Activated naive CD4-positive, alpha-beta T cell treated with anti-CD3 and anti-CD28 coated beads, Interleukin-2, amount 10 ng/mL, durations not matched to agents 7 days and 5 days (primary cell): ENCODE measurements around the gene HMCN1.

Experiments
- CTCF ChIA-PET: fragments of 350-600 bp; sonication (Branson Sonifier 250); formaldehyde crosslinking; loops from one replicate; lab custom pipeline; 2021; ENCODE audit warnings: antibody characterized with exemption; lab: Charles Lee
- DNase-seq: peaks from one replicate; pipeline ENCODE4 v3.0.0-alpha.2; 2020
- H3K27ac Mint-ChIP-seq: one replicate; pipeline ENCODE4 v1.8.0; 2021; ENCODE audit warnings: mild to moderate bottlenecking, moderate library complexity, mixed read lengths
- H3K27me3 Mint-ChIP-seq: one replicate; pipeline ENCODE4 v1.8.0; 2021; ENCODE audit warnings: mild to moderate bottlenecking, mixed read lengths
- H3K36me3 Mint-ChIP-seq: one replicate; pipeline ENCODE4 v1.8.0; 2021; ENCODE audit warnings: mixed read lengths
- H3K4me1 Mint-ChIP-seq: one replicate; pipeline ENCODE4 v1.8.0; 2021; ENCODE audit warnings: mixed read lengths
- H3K4me3 Mint-ChIP-seq: one replicate; pipeline ENCODE4 v1.8.0; 2021; ENCODE audit warnings: mild to moderate bottlenecking, moderate library complexity, mixed read lengths
- H3K9me3 Mint-ChIP-seq: one replicate; pipeline ENCODE4 v1.8.0; 2021; ENCODE audit warnings: mixed read lengths

HMCN1 gene

GRCh38 chr1:185733818-185734735, at the start of gene HMCN1:
Gene HMCN1, plus strand, starts transcription at chr1:185734391. Its CDS starts 389 bp downstream, at chr1:185734780.
- Mint-ChIP-seq H3K9me3 (peaks cover 6% of the 10 kb centered on the region), H3K36me3 (no peaks in the 10 kb centered on the region), H3K4me3 (peak within 1 kb of the TSS; percentile 45), H3K4me1 (peaks cover 14% of the 10 kb centered on the region), H3K27me3 (peaks cover 35% of the 10 kb centered on the region), H3K27ac (no peak within 1 kb of the TSS)
- DNase-seq: peak; percentile 31
- CTCF ChIA-PET: interaction anchor here (0.7 to 1.4 kb wide), 4 partner anchors 10 to 53 kb away, joined by 3 to 5 read pairs (median 4); no protein-coding TSS in a partner anchor

GRCh38 chr1:185686821-185687778, 47.1 kb upstream of the HMCN1 start:
- CTCF ChIA-PET: no interaction called here
- H3K4me3 Mint-ChIP-seq: no peak overlapping the region
- no peak overlapping the region for H3K27ac Mint-ChIP-seq
- no peak for DNase-seq
- peaks cover 4% of the 10 kb centered on the region for H3K27me3 Mint-ChIP-seq
- H3K4me1 Mint-ChIP-seq: no peaks in the 10 kb centered on the region
- no peaks in the 10 kb centered on the region for H3K9me3 Mint-ChIP-seq
- no peaks in the 10 kb centered on the region for H3K36me3 Mint-ChIP-seq

- H3K4me1 Mint-ChIP-seq: peaks cover 18% of the 10 kb centered on the region
- peaks cover 4% of the 10 kb centered on the region for H3K27me3 Mint-ChIP-seq
- peaks cover 5% of the 10 kb centered on the region for H3K9me3 Mint-ChIP-seq
- no peak overlapping the region for H3K27ac Mint-ChIP-seq
- no peak for DNase-seq
- H3K36me3 Mint-ChIP-seq: peaks cover 8% of the 10 kb centered on the region
- CTCF ChIA-PET: interaction anchor here (0.6 kb wide), 1 partner anchor 1044 kb away, joined by 3 read pairs; no protein-coding TSS in a partner anchor
- H3K4me3 Mint-ChIP-seq: no peak overlapping the region
Observed at GRCh38 chr1:185690527-185690926, 43.7 kb upstream of the HMCN1 start.

GRCh38 chr1:185693654-185694053, 40.5 kb upstream of the HMCN1 start:
- Mint-ChIP-seq H3K4me1 (peaks cover 18% of the 10 kb centered on the region), H3K27me3 (peaks cover 4% of the 10 kb centered on the region), H3K36me3 (peaks cover 8% of the 10 kb centered on the region), H3K4me3 (peak overlapping the region; percentile 47), H3K9me3 (peaks cover 5% of the 10 kb centered on the region), H3K27ac (peak overlapping the region; percentile 75)
- no peak for DNase-seq
- CTCF ChIA-PET: interaction anchor here (1.0 to 2.5 kb wide), 3 partner anchors 13 to 524 kb away, joined by 5 to 7 read pairs (median 5); no protein-coding TSS in a partner anchor

GRCh38 chr1:185694081-185694480, 40.1 kb upstream of the HMCN1 start:
- peak overlapping the region; percentile 47 for H3K4me3 Mint-ChIP-seq
- H3K27ac Mint-ChIP-seq: peak overlapping the region; percentile 75
- peak; percentile 53 for DNase-seq
- CTCF ChIA-PET: interaction anchor here (0.6 to 2.5 kb wide), 6 partner anchors 14 to 524 kb away, joined by 4 to 9 read pairs (median 5); no protein-coding TSS in a partner anchor
- H3K4me1 Mint-ChIP-seq: peaks cover 18% of the 10 kb centered on the region
- peaks cover 1% of the 10 kb centered on the region for H3K27me3 Mint-ChIP-seq
- H3K36me3 Mint-ChIP-seq: peaks cover 8% of the 10 kb centered on the region
- peaks cover 5% of the 10 kb centered on the region for H3K9me3 Mint-ChIP-seq

GRCh38 chr1:185695299-185695698, 38.9 kb upstream of the HMCN1 start:
- H3K4me3 Mint-ChIP-seq: no peak overlapping the region
- H3K27me3 Mint-ChIP-seq: peaks cover 1% of the 10 kb centered on the region
- DNase-seq: no peak
- H3K36me3 Mint-ChIP-seq: peaks cover 8% of the 10 kb centered on the region
- no peak overlapping the region for H3K27ac Mint-ChIP-seq
- peaks cover 18% of the 10 kb centered on the region for H3K4me1 Mint-ChIP-seq
- peaks cover 5% of the 10 kb centered on the region for H3K9me3 Mint-ChIP-seq
- CTCF ChIA-PET: interaction anchor here (1.0 to 2.5 kb wide), 5 partner anchors 10 to 889 kb away, joined by 3 to 9 read pairs (median 6); no protein-coding TSS in a partner anchor

GRCh38 chr1:185696422-185697150, 37.6 kb upstream of the HMCN1 start:
- CTCF ChIA-PET: interaction anchor here (0.9 to 2.3 kb wide), 5 partner anchors 9 to 891 kb away, joined by 3 to 9 read pairs (median 4); no protein-coding TSS in a partner anchor
- Mint-ChIP-seq H3K9me3 (peaks cover 5% of the 10 kb centered on the region), H3K4me3 (no peak overlapping the region), H3K27me3 (peaks cover 9% of the 10 kb centered on the region), H3K36me3 (peaks cover 8% of the 10 kb centered on the region), H3K27ac (no peak overlapping the region), H3K4me1 (peaks cover 18% of the 10 kb centered on the region)
- DNase-seq: no peak

GRCh38 chr1:185699874-185700273, 34.3 kb upstream of the HMCN1 start:
- Mint-ChIP-seq H3K4me1 (peaks cover 2% of the 10 kb centered on the region), H3K36me3 (no peaks in the 10 kb centered on the region), H3K27ac (no peak overlapping the region), H3K9me3 (no peaks in the 10 kb centered on the region), H3K4me3 (no peak overlapping the region), H3K27me3 (peaks cover 9% of the 10 kb centered on the region)
- CTCF ChIA-PET: no interaction called here
- no peak for DNase-seq

GRCh38 chr1:185701650-185702049, 32.5 kb upstream of the HMCN1 start:
- Mint-ChIP-seq H3K27ac (no peak overlapping the region), H3K4me3 (no peak overlapping the region), H3K36me3 (no peaks in the 10 kb centered on the region), H3K4me1 (no peaks in the 10 kb centered on the region), H3K9me3 (no peaks in the 10 kb centered on the region), H3K27me3 (peaks cover 9% of the 10 kb centered on the region)
- CTCF ChIA-PET: no interaction called here
- no peak for DNase-seq

- CTCF ChIA-PET: no interaction called here
- DNase-seq: no peak
- Mint-ChIP-seq H3K9me3 (no peaks in the 10 kb centered on the region), H3K4me1 (no peaks in the 10 kb centered on the region), H3K27me3 (peaks cover 13% of the 10 kb centered on the region), H3K4me3 (no peak overlapping the region), H3K36me3 (no peaks in the 10 kb centered on the region), H3K27ac (no peak overlapping the region)
Observed at GRCh38 chr1:185704181-185704580, 30.0 kb upstream of the HMCN1 start.

- Mint-ChIP-seq H3K27me3 (peaks cover 10% of the 10 kb centered on the region), H3K4me1 (no peaks in the 10 kb centered on the region), H3K27ac (no peak overlapping the region), H3K9me3 (no peaks in the 10 kb centered on the region), H3K36me3 (no peaks in the 10 kb centered on the region), H3K4me3 (no peak overlapping the region)
- CTCF ChIA-PET: no interaction called here
- no peak for DNase-seq
Observed at GRCh38 chr1:185716095-185716494, 18.1 kb upstream of the HMCN1 start.

- Mint-ChIP-seq H3K4me1 (no peaks in the 10 kb centered on the region), H3K27me3 (peaks cover 10% of the 10 kb centered on the region), H3K36me3 (no peaks in the 10 kb centered on the region), H3K27ac (no peak overlapping the region), H3K4me3 (no peak overlapping the region), H3K9me3 (no peaks in the 10 kb centered on the region)
- CTCF ChIA-PET: interaction anchor here (2.3 kb wide), 1 partner anchor 15 kb away, joined by 5 read pairs; the partner anchor contains the start of gene HMCN1
- DNase-seq: no peak
Observed at GRCh38 chr1:185719021-185719420, 15.2 kb upstream of the HMCN1 start.

- Mint-ChIP-seq H3K4me3 (no peak overlapping the region), H3K9me3 (no peaks in the 10 kb centered on the region), H3K36me3 (no peaks in the 10 kb centered on the region), H3K4me1 (no peaks in the 10 kb centered on the region), H3K27me3 (peaks cover 10% of the 10 kb centered on the region), H3K27ac (no peak overlapping the region)
- no peak for DNase-seq
- CTCF ChIA-PET: interaction anchor here (0.6 to 1.6 kb wide), 8 partner anchors 13 to 1981 kb away, joined by 3 to 4 read pairs (median 3); no protein-coding TSS in a partner anchor
Observed at GRCh38 chr1:185720633-185721272, 13.4 kb upstream of the HMCN1 start.
